ENCODE results near the gene INPP4A. TPM values are rescaled to one million over a fixed set of nuclear protein-coding genes. Genes with fewer than 3 reads are reported as not detected.

INPP4A gene
- total and polyA plus RNA-seq, 7 experiments from 2014 or later, result 51.4 to 165 (median 145) TPM

DNA sequence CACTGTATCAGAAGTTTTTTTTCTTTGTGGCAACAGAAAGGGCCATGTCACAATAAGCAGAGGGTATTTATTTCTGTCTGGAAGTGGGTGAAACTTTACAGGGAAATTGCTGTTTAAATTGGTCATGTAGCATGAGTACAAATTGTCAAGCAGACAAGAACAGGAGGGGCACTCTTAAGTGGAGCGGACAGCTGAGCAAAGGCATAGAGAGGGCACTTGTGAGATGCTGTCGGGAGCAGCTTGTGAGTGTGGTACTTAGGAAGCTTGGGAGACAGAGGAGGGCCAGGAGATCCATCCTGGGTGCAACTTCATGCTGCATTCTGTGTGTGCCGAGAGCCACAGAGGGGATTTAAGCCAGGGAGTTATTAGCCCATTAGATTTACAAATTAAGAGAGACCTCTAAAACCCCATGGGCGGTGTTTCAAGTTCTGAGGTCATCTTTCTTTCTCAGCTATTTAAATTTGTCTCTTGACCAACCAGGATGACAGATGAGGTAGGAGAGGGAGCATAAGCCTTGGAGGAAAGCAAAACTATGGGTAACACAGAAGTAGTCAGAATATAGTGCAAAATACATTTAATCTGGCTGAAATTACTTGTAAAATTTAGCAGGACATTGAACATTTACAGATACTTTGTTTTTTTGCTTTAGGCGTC lies 30.4 kb downstream of the INPP4A start:
- Mint-ChIP-seq H3K4me1 (peaks cover 77 to 100% (median 99%) of the 10 kb centered on the region in 7 donors), H3K27me3 (no peaks in the 10 kb centered on the region), H3K9me3 (no peaks in the 10 kb centered on the region), H3K4me3 (peak overlapping the region; percentile 2 to 82 (median 55)), H3K36me3 (peaks cover 0 to 40% (median 4%) of the 10 kb centered on the region in 5 donors), H3K27ac (peak overlapping the region; percentile 34 to 96 (median 81))
- H3K36me3 ChIP-seq (ENCODE audit: control insufficient read depth in 2 of 3, insufficient read depth in 3 of 3, low read length in 3 of 3), result peaks cover 0 to 1% (median 0%) of the 10 kb centered on the region in 3 experiments
- peaks cover 90 to 99% of the 10 kb centered on the region in 2 donors for H3K4me1 ChIP-seq (ENCODE audit: control insufficient read depth in 2 of 2, insufficient read depth in 2 of 2, low read length in 2 of 2)
- ChIA-PET CTCF (interaction anchor here (0.6 to 5.0 kb wide), 3 partner anchors 10 to 676 kb away, joined by 4 to 28 read pairs (median 5); no protein-coding TSS in a partner anchor), POLR2A (interaction anchor here (1.0 to 10.8 kb wide), 4 partner anchors 11 to 28 kb away, joined by 3 to 99 read pairs (median 7); no protein-coding TSS in a partner anchor)
- no peak overlapping the region for H3K4me3 ChIP-seq (ENCODE audit: low read length)
- intact Hi-C loops (cut with micrococcal nuclease), result loop anchor here (1.0 to 5.0 kb wide), 4 partner anchors 8 to 32 kb away; no protein-coding TSS in a partner anchor
- no peaks in the 10 kb centered on the region for H3K27me3 ChIP-seq (ENCODE audit: control insufficient read depth in 2 of 2, insufficient read depth in 2 of 2, low read length in 2 of 2)
- DNase-seq (no peak), ATAC-seq (no peak)
- H3K9me3 ChIP-seq (ENCODE audit: control insufficient read depth in 2 of 3, low read length in 3 of 3), result no peaks in the 10 kb centered on the region
- H3K27ac ChIP-seq (ENCODE audit: low read depth, low read length), result peak overlapping the region; percentile 0

DNA sequence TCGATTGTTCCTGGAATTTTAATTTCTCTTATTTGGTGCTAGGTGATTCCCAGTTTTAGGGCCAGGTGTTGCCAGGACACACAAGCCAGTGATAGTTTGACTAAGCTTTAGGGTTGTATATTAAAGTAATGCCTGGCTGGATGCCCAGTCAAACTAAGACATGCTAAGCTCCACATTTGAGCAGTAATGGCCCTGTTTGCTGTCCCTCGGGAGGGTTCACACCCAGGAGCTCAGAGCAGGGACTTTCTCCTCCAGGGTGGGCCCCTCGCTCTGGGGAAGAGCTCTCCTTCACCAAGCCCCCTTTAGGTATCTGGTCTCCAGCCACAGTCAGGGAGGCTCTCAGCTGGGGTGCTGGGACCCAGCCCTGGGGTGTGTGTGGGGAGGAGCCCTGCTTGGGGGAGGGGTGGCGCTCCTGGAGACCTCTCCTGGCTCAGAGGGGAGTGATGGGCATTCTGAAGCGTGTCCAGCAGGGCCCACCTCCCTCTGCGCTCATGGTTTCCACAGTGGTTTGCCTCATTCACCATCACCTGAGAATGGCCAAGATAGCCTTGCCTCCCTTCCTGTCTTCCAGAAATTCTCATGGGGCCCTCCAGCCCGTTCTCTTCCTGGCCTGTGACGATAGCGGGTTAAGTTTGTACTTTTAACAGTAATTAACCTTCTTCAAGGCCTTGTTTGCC lies 31.7 kb downstream of the INPP4A start:
- Mint-ChIP-seq H3K4me1 (peaks cover 83 to 100% (median 99%) of the 10 kb centered on the region in 7 donors), H3K27ac (peak overlapping the region; percentile 62 to 95 (median 86)), H3K36me3 (peaks cover 0 to 33% (median 4%) of the 10 kb centered on the region in 5 donors), H3K4me3 (peak overlapping the region in 6 of 10 donors; percentile 28 to 82 (median 60)), H3K27me3 (no peaks in the 10 kb centered on the region), H3K9me3 (no peaks in the 10 kb centered on the region)
- no peak overlapping the region for H3K4me3 ChIP-seq (ENCODE audit: low read length)
- H3K36me3 ChIP-seq (ENCODE audit: control insufficient read depth in 2 of 3, insufficient read depth in 3 of 3, low read length in 3 of 3), result peaks cover 0 to 5% (median 0%) of the 10 kb centered on the region in 3 experiments
- no peaks in the 10 kb centered on the region for H3K27me3 ChIP-seq (ENCODE audit: control insufficient read depth in 2 of 2, insufficient read depth in 2 of 2, low read length in 2 of 2)
- peak overlapping the region; percentile 40 for H3K27ac ChIP-seq (ENCODE audit: low read depth, low read length)
- DNase-seq (no peak), ATAC-seq (no peak)
- intact Hi-C loops (cut with micrococcal nuclease), result no loop called here
- ChIA-PET POLR2A (interaction anchor here (1.8 to 10.8 kb wide), 3 partner anchors 12 to 29 kb away, joined by 4 to 99 read pairs (median 10); no protein-coding TSS in a partner anchor), CTCF (interaction anchor here (1.3 to 5.0 kb wide), 3 partner anchors 12 to 29 kb away, joined by 3 to 28 read pairs (median 4); no protein-coding TSS in a partner anchor)
- no peaks in the 10 kb centered on the region for H3K9me3 ChIP-seq (ENCODE audit: control insufficient read depth in 2 of 3, low read length in 3 of 3)
- H3K4me1 ChIP-seq (ENCODE audit: control insufficient read depth in 2 of 2, insufficient read depth in 2 of 2, low read length in 2 of 2), result peaks cover 89 to 99% of the 10 kb centered on the region in 2 donors

- CTCF ChIA-PET, result interaction anchor here (1.0 to 5.0 kb wide), 5 partner anchors 11 to 65 kb away, joined by 3 to 28 read pairs (median 3); no protein-coding TSS in a partner anchor
- Histone ChIP-seq H3K27ac (ENCODE audit: low read depth, low read length) (peak overlapping the region; percentile 64), H3K4me1 (ENCODE audit: control insufficient read depth in 2 of 2, insufficient read depth in 2 of 2, low read length in 2 of 2) (peaks cover 87 to 97% of the 10 kb centered on the region in 2 donors), H3K4me3 (ENCODE audit: low read length) (no peak overlapping the region), H3K9me3 (ENCODE audit: control insufficient read depth in 2 of 3, low read length in 3 of 3) (no peaks in the 10 kb centered on the region), H3K36me3 (ENCODE audit: control insufficient read depth in 2 of 3, insufficient read depth in 3 of 3, low read length in 3 of 3) (peaks cover 0 to 5% (median 0%) of the 10 kb centered on the region in 3 experiments), H3K27me3 (ENCODE audit: control insufficient read depth in 2 of 2, insufficient read depth in 2 of 2, low read length in 2 of 2) (no peaks in the 10 kb centered on the region)
- POLR2A ChIA-PET, result interaction anchor here (3.5 to 10.8 kb wide), 2 partner anchors 13 to 30 kb away, joined by 10 to 99 read pairs; no protein-coding TSS in a partner anchor
- Mint-ChIP-seq H3K27me3 (no peaks in the 10 kb centered on the region), H3K9me3 (no peaks in the 10 kb centered on the region), H3K4me1 (peaks cover 79 to 100% (median 98%) of the 10 kb centered on the region in 7 donors), H3K36me3 (peaks cover 0 to 33% (median 4%) of the 10 kb centered on the region in 5 donors), H3K27ac (peak overlapping the region; percentile 62 to 95 (median 91)), H3K4me3 (peak overlapping the region in 8 of 10 donors; percentile 21 to 82 (median 60))
- intact Hi-C loops (cut with micrococcal nuclease), result no loop called here
- DNase-seq (no peak), ATAC-seq (no peak)
Observed at GRCh38 chr2:98477036-98477435, 32.4 kb downstream of the INPP4A start.

- intact Hi-C loops (cut with micrococcal nuclease), result no loop called here
- DNase-seq (peak in 1 of 9 donors; percentile 4), ATAC-seq (no peak)
- Histone ChIP-seq H3K27me3 (ENCODE audit: control insufficient read depth in 2 of 2, insufficient read depth in 2 of 2, low read length in 2 of 2) (no peaks in the 10 kb centered on the region), H3K27ac (ENCODE audit: low read depth, low read length) (peak overlapping the region; percentile 64), H3K36me3 (ENCODE audit: control insufficient read depth in 2 of 3, insufficient read depth in 3 of 3, low read length in 3 of 3) (peaks cover 0 to 5% (median 0%) of the 10 kb centered on the region in 3 experiments), H3K4me1 (ENCODE audit: control insufficient read depth in 2 of 2, insufficient read depth in 2 of 2, low read length in 2 of 2) (peaks cover 87 to 97% of the 10 kb centered on the region in 2 donors), H3K9me3 (ENCODE audit: control insufficient read depth in 2 of 3, low read length in 3 of 3) (no peaks in the 10 kb centered on the region), H3K4me3 (ENCODE audit: low read length) (no peak overlapping the region)
- Mint-ChIP-seq H3K4me1 (peaks cover 80 to 100% (median 98%) of the 10 kb centered on the region in 7 donors), H3K36me3 (peaks cover 0 to 30% (median 4%) of the 10 kb centered on the region in 5 donors), H3K9me3 (no peaks in the 10 kb centered on the region), H3K27me3 (no peaks in the 10 kb centered on the region), H3K4me3 (peak overlapping the region; percentile 6 to 82 (median 74)), H3K27ac (peak overlapping the region; percentile 75 to 95 (median 91))
- CTCF ChIA-PET, result interaction anchor here (1.0 to 5.0 kb wide), 5 partner anchors 11 to 65 kb away, joined by 3 to 28 read pairs (median 3); no protein-coding TSS in a partner anchor
- POLR2A ChIA-PET, result interaction anchor here (0.8 to 10.8 kb wide), 2 partner anchors 13 to 46 kb away, joined by 4 to 99 read pairs; no protein-coding TSS in a partner anchor
Observed at GRCh38 chr2:98477506-98477905, 32.8 kb downstream of the INPP4A start.

GRCh38 chr2:98478088-98478551 lies 33.5 kb downstream of the INPP4A start:
- Mint-ChIP-seq H3K9me3 (no peaks in the 10 kb centered on the region), H3K4me1 (peaks cover 80 to 100% (median 97%) of the 10 kb centered on the region in 7 donors), H3K36me3 (peaks cover 0 to 27% (median 4%) of the 10 kb centered on the region in 5 donors), H3K27me3 (no peaks in the 10 kb centered on the region), H3K4me3 (peak overlapping the region in 9 of 10 donors; percentile 70 to 82 (median 76)), H3K27ac (peak overlapping the region; percentile 75 to 95 (median 91))
- peaks cover 87 to 97% of the 10 kb centered on the region in 2 donors for H3K4me1 ChIP-seq (ENCODE audit: control insufficient read depth in 2 of 2, insufficient read depth in 2 of 2, low read length in 2 of 2)
- intact Hi-C loops (cut with micrococcal nuclease), result loop anchor here in 1 of 2 donors (2.0 kb wide), 1 partner anchor 33 kb away; the partner anchor contains the start of gene INPP4A
- H3K27ac ChIP-seq (ENCODE audit: low read depth, low read length), result peak overlapping the region; percentile 64
- ChIA-PET CTCF (interaction anchor here (0.6 to 5.0 kb wide), 8 partner anchors 10 to 209 kb away, joined by 3 to 28 read pairs (median 3); no protein-coding TSS in a partner anchor), POLR2A (interaction anchor here (0.8 to 10.8 kb wide), 4 partner anchors 14 to 45 kb away, joined by 3 to 99 read pairs (median 4); no protein-coding TSS in a partner anchor)
- DNase-seq (peak in 1 of 9 donors; percentile 7), ATAC-seq (peak; percentile 31)
- H3K9me3 ChIP-seq (ENCODE audit: control insufficient read depth in 2 of 3, low read length in 3 of 3), result no peaks in the 10 kb centered on the region
- H3K36me3 ChIP-seq (ENCODE audit: control insufficient read depth in 2 of 3, insufficient read depth in 3 of 3, low read length in 3 of 3), result peaks cover 0 to 5% (median 0%) of the 10 kb centered on the region in 3 experiments
- H3K27me3 ChIP-seq (ENCODE audit: control insufficient read depth in 2 of 2, insufficient read depth in 2 of 2, low read length in 2 of 2), result no peaks in the 10 kb centered on the region
- H3K4me3 ChIP-seq (ENCODE audit: low read length), result no peak overlapping the region

All from naive thymus-derived CD4-positive, alpha-beta T cell (primary cell).